ENCODE data around the gene GRIK3.

Gene GRIK3

GRCh38 chr1:36748466-36748865 is 285.8 kb downstream of the GRIK3 start:
- H3K4me3 ChIP-seq (ENCODE audit: low read depth, low read length): no peak overlapping the region
- TF ChIP-seq CTCF (conservative IDR thresholded peaks at IDR 0.05; ENCODE audit: low read depth, low read length): no peak
- DNase-seq (ENCODE audit: low read depth): no peak

All from choroid plexus epithelial cell (primary cell).